ENCODE data around the gene DDX59.

GRCh38 chr1:200660719-200661118, 9.0 kb downstream of the DDX59 start:
- no peak for TF ChIP-seq CTCF (IDR thresholded peaks at IDR 0.05; ENCODE audit: low read length)
- no peak for TF ChIP-seq EZH2 (optimal IDR thresholded peaks at IDR 0.05; ENCODE audit: low read depth, low read length)
- no peak for TF ChIP-seq EZH2phosphoT487 (IDR thresholded peaks at IDR 0.05; ENCODE audit: low read length)
